Lower lobe of right lung (tissue), 2 donors: ENCODE measurements around the gene LRRC47. TPM values are rescaled to one million over a fixed set of nuclear protein-coding genes. Genes with fewer than 3 reads are reported as not detected.

Source experiments
- ATAC-seq, 2 donors: fragments of 200-7000 bp; cut with Tn5 transposase; one replicate each; pipeline ENCODE4 v1.9.1; 2020 to 2022; ENCODE audit warnings: mild to moderate bottlenecking in 2 of 2, moderate library complexity in 2 of 2
- DNase-seq: peaks from one replicate; pipeline ENCODE4 v3.0.0-alpha.2; 2020
- H3K27ac ChIP-seq: fragments of 200-600 bp; one replicate; pipeline ENCODE4 v1.8.0; 2022
- H3K27me3 ChIP-seq: fragments of 200-600 bp; one replicate; pipeline ENCODE4 v1.8.0; 2022; ENCODE audit warnings: low read depth
- H3K36me3 ChIP-seq: fragments of 200-600 bp; one replicate; pipeline ENCODE4 v1.8.0; 2022; ENCODE audit warnings: mild to moderate bottlenecking
- H3K4me1 ChIP-seq: fragments of 200-600 bp; one replicate; pipeline ENCODE4 v1.8.0; 2022
- H3K4me3 ChIP-seq: fragments of 200-600 bp; one replicate; pipeline ENCODE4 v1.8.0; 2022; ENCODE audit warnings: mild to moderate bottlenecking
- H3K9me3 ChIP-seq: fragments of 200-600 bp; one replicate; pipeline ENCODE4 v1.8.0; 2022
- CTCF ChIP-seq: fragments of 200-600 bp; IDR thresholded peaks from one replicate; pipeline ENCODE4 v1.8.0; 2022; ENCODE audit warnings: antibody characterized with exemption, mild to moderate bottlenecking
- intact Hi-C: fragments of 100-400 bp; cut with DNase I; formaldehyde crosslinking; loops from one replicate; pipeline ENCODE4 v1.11.0; 2022
- total RNA-seq: library from RNA; stranded (reverse); fragmentation: NEBNext Ultra II Directional; extraction: Animal tissue kit (Norgen Biotek cat#: 25700); gene quantifications from one replicate; pipeline ENCODE4 v1.2.1, GENCODE V29; 2021
- donor health status: DM: no; HTN: yes; CAD: no; lungs with severe emphysema.

The LRRC47 gene
- total RNA-seq, 1 donor from 2014 or later = 34.4 TPM

- no peak for TF ChIP-seq CTCF
- Histone ChIP-seq H3K27me3 (peaks cover 3% of the 10 kb centered on the region), H3K4me1 (no peaks in the 10 kb centered on the region), H3K27ac (no peak overlapping the region), H3K36me3 (peaks cover 48% of the 10 kb centered on the region), H3K9me3 (no peaks in the 10 kb centered on the region), H3K4me3 (no peak overlapping the region)
- no peak for ATAC-seq
- DNase-seq = no peak
- intact Hi-C loops = no loop called here
Observed at GRCh38 chr1:3735027-3735681, 61.1 kb downstream of the LRRC47 start.

- Histone ChIP-seq H3K36me3 (peaks cover 45% of the 10 kb centered on the region), H3K27ac (no peak overlapping the region), H3K4me3 (no peak overlapping the region), H3K9me3 (no peaks in the 10 kb centered on the region), H3K4me1 (no peaks in the 10 kb centered on the region), H3K27me3 (peaks cover 3% of the 10 kb centered on the region)
- no peak for ATAC-seq
- intact Hi-C loops = no loop called here
- no peak for TF ChIP-seq CTCF
- DNase-seq = no peak
Observed at GRCh38 chr1:3734602-3735001, 61.7 kb downstream of the LRRC47 start.

GRCh38 chr1:3733883-3734589, 62.3 kb downstream of the LRRC47 start:
- Histone ChIP-seq H3K9me3 (no peaks in the 10 kb centered on the region), H3K27ac (no peak overlapping the region), H3K4me1 (no peaks in the 10 kb centered on the region), H3K4me3 (no peak overlapping the region), H3K27me3 (peaks cover 3% of the 10 kb centered on the region), H3K36me3 (peaks cover 45% of the 10 kb centered on the region)
- ATAC-seq (no peak), DNase-seq (no peak)
- intact Hi-C loops = no loop called here
- TF ChIP-seq CTCF = no peak

- Histone ChIP-seq H3K9me3 (no peaks in the 10 kb centered on the region), H3K27me3 (peaks cover 3% of the 10 kb centered on the region), H3K27ac (no peak overlapping the region), H3K4me1 (no peaks in the 10 kb centered on the region), H3K4me3 (no peak overlapping the region), H3K36me3 (peaks cover 37% of the 10 kb centered on the region)
- intact Hi-C loops = no loop called here
- no peak for TF ChIP-seq CTCF
- DNase-seq (no peak), ATAC-seq (no peak)
Observed at GRCh38 chr1:3733094-3733882, 63.0 kb downstream of the LRRC47 start.

GRCh38 chr1:3732434-3733093, 63.7 kb downstream of the LRRC47 start:
- Histone ChIP-seq H3K36me3 (peaks cover 30% of the 10 kb centered on the region), H3K4me1 (no peaks in the 10 kb centered on the region), H3K27ac (no peak overlapping the region), H3K4me3 (no peak overlapping the region), H3K9me3 (no peaks in the 10 kb centered on the region), H3K27me3 (peaks cover 6% of the 10 kb centered on the region)
- ATAC-seq = no peak
- no peak for TF ChIP-seq CTCF
- intact Hi-C loops = no loop called here
- DNase-seq = no peak
